ENCODE results near the gene NECTIN1. TPM values are rescaled to one million over a fixed set of nuclear protein-coding genes. Genes with fewer than 3 reads are reported as not detected.
A peak's percentile ranks its signal among the peaks of the same experiment; 100 is the strongest.

NECTIN1 gene
- polyA plus RNA-seq, 4 donors, result 36.4 to 47.0 (median 37.5) TPM

- no peak for DNase-seq (ENCODE audit: low read depth in 4 of 4, low spot score in 2 of 4)
Measured at GRCh38 chr11:119755356-119756071, 26.5 kb upstream of the NECTIN1 start.

DNA sequence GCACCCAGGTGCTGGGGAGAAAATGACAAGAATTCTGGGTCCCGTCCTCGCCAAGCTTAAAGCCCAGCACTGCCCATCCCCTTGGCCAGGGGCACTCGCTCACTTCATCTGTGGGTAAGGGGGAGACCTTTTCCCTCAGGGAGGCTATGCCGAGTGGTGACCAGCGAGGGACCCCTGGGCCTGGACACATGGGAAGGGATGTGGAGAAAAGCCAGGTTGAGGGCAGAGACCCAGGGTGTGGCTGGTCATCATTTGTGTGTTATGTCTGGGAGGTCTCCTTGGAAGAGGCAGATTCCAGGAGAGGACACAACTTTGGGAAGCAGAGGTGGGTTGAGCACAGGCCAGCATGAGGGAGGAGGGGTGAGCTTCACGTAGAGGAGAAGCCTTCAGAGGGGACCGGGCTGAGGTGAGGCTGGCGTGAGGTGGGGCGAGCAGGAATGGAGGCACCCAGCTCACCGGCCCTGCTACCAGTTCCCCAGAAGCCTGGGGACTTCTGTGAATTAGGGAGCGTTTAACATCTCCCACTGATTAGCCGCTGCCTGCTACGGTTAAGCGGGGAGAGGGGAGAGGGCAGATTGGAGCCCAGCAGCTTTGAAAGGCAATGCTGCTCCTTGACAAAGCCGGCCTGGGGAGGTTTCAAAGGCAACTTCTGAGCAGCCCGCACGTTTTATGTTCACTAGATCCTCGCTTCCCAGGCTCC, 25.8 kb upstream of the NECTIN1 start:
- DNase-seq (ENCODE audit: low read depth in 4 of 4, low spot score in 2 of 4), result no peak

DNA sequence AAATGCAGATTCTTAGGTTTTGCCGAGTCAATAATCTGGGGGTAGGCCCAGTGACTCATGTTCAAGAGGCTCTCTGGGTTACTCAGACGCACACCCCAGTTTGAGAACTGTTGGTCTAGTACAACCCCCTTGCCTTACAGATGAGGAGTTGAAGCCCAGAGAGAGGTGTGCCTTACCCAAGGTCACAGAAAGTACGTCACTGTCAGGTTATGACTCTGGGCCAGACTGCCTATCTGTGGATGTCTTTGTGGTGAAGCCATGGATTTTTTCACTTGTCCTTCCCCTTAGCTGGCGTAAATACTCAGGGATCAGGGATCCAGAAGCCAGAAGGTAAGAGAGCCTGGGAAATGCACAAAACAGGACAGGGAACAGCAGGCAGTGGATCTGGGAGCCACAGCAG, 25.2 kb upstream of the NECTIN1 start:
- DNase-seq (ENCODE audit: low read depth in 4 of 4, low spot score in 2 of 4), result no peak

DNA sequence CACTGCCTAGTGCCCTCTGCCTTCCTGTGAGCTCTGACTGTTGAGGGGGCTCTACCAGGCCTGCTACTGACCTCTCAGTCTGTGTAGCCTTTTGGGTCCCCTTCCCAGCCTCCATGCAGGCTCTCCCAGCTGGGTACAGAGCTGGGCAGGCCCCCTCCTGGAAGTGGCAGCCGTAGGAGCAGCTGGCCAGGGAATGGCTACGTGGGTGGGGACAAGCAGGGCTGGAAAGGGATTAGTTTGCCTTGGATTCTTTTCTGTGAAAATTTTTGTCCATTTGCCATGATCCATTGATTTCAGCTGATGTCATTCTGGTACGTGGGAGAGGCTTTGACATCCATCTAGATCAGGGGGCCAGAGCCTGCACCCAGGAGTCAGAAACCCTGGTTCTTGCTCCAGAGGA, 23.9 kb upstream of the NECTIN1 start:
- DNase-seq (ENCODE audit: low read depth in 4 of 4, low spot score in 2 of 4), result no peak

GRCh38 chr11:119752345-119752871, 23.4 kb upstream of the NECTIN1 start:
- no peak for DNase-seq (ENCODE audit: low read depth in 4 of 4, low spot score in 2 of 4)

GRCh38 chr11:119750056-119750455, 21.1 kb upstream of the NECTIN1 start:
- no peak for DNase-seq (ENCODE audit: low read depth in 4 of 4, low spot score in 2 of 4)

GRCh38 chr11:119749006-119749565, 20.1 kb upstream of the NECTIN1 start:
- DNase-seq (ENCODE audit: low read depth in 4 of 4, low spot score in 2 of 4), result no peak

- DNase-seq (ENCODE audit: low read depth in 4 of 4, low spot score in 2 of 4), result no peak
Measured at GRCh38 chr11:119747868-119748660, 19.1 kb upstream of the NECTIN1 start.

DNA sequence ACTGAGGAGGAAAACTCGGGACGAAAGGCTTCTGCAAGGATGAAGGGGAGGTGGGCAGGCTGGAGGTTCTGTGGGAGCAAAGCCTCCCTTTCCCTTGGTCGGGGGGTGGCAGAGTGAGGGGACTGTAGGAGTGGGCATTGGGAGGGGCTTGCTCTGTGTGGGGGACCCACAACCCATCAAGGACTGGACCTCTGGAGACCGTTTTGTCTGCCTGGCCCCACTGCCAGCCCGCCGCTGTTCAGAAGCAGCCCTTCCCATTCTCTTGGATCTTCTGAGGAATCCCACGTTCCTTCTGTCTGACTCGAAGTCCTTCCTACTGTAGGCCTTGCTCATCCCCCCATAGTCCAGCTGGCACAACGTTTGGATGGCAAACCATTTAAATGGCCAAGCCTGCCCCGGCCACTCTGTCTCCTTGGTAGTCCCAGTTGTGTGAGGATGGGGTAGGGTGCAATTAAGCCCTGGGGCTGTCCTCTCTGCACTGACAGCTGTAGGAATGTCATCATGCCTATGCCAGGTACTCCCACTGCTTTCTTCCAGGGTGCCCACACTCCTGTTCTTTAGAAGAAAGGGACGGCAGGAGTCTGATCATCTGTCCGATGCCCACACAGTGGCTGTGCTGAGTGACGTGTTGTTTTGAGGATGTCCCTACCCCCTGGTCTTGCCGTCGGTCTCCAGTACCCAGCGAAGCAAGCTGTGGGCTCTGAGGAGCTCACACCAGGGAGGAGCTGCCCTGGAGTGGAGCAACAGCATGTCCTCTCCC, 17.0 kb upstream of the NECTIN1 start:
- no peak for DNase-seq (ENCODE audit: low read depth in 4 of 4, low spot score in 2 of 4)

GRCh38 chr11:119745112-119745511, 16.1 kb upstream of the NECTIN1 start:
- DNase-seq (ENCODE audit: low read depth in 4 of 4, low spot score in 2 of 4), result no peak

DNA sequence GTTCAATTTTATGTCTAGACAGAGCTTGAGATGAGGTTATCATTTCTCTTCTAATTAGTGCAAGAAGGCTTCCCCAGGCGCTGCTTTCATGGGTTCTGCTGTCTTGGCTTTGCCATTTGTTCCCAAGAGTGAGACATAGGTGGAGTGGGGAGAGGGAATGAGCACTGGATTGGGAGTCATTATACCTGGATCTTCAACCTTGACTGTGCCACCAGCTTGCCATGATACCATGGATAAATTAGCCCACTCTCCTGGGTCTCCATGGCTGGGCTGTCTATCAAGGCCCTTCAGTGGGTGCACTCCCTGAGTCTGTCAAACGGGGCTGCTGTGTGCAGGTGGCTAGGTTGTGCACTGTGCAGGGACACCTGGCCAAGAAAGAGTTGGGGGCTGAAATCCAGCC, 15.6 kb upstream of the NECTIN1 start:
- no peak for DNase-seq (ENCODE audit: low read depth in 4 of 4, low spot score in 2 of 4)

DNA sequence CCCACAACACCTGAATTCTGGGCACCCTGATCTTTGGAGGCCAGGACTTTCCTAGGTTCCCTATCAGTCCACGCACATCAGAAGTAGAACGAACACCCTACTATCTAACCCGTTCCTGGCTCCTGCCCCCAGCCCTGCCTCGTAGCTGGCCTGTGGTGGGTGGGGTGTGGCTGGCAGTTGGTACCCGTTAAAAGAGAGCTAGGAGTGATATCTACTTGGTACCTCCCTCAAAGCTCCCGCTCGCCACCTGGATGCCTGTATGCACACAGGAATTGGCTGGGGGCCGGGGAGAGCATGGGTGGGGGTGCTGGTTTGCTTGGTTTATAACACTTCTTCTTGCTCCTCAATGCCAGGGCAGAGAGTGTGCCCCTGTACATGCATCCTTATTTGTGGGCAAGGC, 14.0 kb upstream of the NECTIN1 start:
- DNase-seq (ENCODE audit: low read depth in 4 of 4, low spot score in 2 of 4), result no peak

DNA sequence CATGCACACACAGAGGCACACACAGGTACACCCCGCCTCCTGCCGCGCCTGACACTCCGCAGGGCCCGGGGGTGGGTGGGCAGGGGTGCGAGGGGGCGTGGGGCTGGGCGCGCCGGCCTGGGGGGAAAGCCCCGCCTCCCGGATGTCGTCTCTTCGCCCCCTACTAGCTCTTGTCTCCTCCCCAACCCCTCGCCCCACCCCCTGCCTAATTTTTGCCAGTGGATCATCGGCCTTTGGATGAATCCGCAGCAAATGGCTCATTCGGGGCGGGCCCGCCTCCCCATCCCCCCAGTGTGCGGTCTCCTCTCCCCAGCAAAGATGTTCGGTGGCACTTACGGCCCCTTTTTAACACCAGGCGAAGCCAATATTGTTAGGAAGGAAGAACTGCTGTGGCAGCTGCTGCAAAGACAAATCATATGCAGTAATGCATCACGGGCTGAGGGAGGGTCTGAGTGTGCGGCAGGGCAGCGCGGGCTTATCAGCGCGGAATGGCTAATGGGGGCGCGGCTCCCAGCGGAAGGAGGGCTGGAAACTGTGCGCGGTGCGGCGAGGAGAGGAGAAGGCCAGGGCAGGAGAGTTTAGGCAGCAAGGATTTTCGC, 13.4 kb upstream of the NECTIN1 start:
- no peak for DNase-seq (ENCODE audit: low read depth in 4 of 4, low spot score in 2 of 4)

GRCh38 chr11:119741369-119742262, 12.6 kb upstream of the NECTIN1 start:
- DNase-seq (ENCODE audit: low read depth in 4 of 4, low spot score in 2 of 4), result no peak

GRCh38 chr11:119739975-119740374, 11.0 kb upstream of the NECTIN1 start:
- no peak for DNase-seq (ENCODE audit: low read depth in 4 of 4, low spot score in 2 of 4)

- peak; percentile 68 to 87 (median 80) for DNase-seq (ENCODE audit: low read depth in 4 of 4, low spot score in 2 of 4)
Measured at GRCh38 chr11:119739021-119739703, 10.2 kb upstream of the NECTIN1 start.

GRCh38 chr11:119738059-119738439, 9.0 kb upstream of the NECTIN1 start:
- DNase-seq (ENCODE audit: low read depth in 4 of 4, low spot score in 2 of 4), result no peak

DNA sequence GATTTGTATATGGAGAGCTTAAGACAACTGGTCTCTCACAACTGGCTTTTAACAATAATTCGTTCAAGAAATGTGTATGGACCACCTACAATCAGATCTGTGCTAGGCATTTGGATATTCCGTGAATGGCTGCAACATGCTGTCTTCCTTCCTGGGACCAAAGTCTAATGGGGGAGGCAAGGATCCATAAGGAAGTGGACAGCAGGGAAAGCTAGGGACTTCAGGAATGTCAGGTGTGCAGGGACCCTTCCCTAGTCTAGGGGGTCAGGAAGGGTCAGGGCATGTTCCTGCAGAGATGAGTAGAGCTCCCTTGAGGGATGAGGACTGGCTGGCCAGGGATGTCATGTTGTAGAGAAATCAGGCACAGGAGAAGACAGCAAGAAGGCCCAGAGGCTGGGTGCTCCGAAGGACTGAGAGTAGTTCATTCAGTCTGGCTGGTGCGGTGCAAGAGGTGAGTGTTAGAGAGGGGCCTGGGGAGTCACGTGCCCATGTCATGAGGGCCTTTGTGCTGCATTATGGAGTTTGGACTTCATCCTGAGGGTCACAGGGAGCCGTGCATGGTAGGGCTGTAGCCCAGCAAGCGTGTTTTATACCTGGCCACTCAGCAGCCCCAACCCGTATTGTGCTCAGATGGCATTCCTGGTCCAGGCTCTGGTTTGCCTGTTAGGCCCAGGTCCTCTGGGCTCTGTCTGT, 8.5 kb upstream of the NECTIN1 start:
- DNase-seq (ENCODE audit: low read depth in 4 of 4, low spot score in 2 of 4), result no peak
